GM12875 (cell line): ENCODE measurements around the gene SLX1B.
"Not testable (repeated sequence)": the region's sequence is repeated elsewhere in the genome, so short reads cannot be mapped to it uniquely, and the experiment has no call there.

ENCODE experiments used
- H3K4me3 ChIP-seq: one replicate; pipeline ENCODE4 v1.5.1; 2011; ENCODE audit warnings: low read depth, low read length, control low read depth

SLX1B gene

DNA sequence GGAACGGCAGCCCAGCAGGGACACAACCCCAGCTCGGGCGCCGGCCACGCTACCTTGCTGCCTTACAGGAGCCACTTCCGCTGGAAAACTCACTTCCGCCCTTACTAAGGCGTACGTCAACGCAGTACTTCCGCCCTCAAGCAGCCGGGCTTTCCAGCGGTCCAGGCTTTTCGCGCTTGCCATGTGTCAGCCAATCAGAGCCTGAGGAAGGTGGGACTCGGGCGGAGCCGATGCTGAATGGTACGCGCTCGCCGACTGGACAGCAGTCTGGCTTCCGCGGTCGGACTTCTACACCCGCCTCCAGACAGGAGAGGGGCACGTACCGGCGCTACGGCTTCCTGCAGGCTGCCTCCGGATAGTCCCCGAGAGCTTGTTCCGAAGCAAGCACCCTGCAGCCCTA, at the start of gene SLX1B, which contains the start of gene BOLA2:
Gene SLX1B (plus strand): TSS at position 265 of the 400 bp plus-strand sequence.
Gene BOLA2 (minus strand): TSS at position 83 of the 400 bp plus-strand sequence. CDS start 98 bp downstream, outside the sequence.
- not testable (repeated sequence) for H3K4me3 ChIP-seq

DNA sequence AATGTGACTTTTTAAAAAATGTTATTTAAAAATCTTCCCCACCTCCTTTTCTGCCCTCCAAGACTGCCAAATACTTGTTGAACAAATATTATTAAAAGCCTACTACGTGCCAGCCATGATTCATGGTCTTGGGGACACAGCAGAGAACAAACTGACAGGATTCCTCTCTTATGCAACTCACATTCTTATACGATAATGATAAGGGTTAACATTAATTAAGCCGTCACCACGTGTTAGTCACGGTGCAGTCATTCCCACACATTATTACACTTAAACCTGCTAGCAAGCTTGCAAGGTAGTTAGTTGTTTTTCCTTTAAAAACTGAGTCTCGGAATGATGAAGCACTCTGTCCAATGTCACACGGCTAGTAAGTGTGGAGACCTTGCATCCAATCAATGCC, 49.1 kb upstream of the SLX1B start:
- not testable (repeated sequence) for H3K4me3 ChIP-seq

DNA sequence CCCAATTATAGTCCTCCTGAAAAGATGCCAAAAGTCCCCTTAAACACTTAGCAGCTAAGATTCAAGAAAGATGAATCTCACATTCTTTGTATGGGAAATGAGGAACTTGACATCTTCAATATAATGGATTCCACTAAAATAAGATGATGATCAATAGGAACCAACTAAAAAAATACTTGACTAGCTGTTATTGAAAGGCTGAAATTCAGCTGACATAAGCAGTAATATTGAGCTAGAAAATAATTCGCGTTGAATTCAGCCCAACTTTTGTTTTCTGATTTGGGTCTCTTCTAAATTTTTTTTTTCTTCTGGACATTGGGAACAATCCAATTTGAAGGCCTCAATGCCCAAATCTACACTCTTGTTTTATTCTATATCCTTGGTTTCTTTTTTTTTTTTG, 30.7 kb upstream of the SLX1B start:
- not testable (repeated sequence) for H3K4me3 ChIP-seq

GRCh38 chr16:29425390-29425789, 28.9 kb upstream of the SLX1B start:
- not testable (repeated sequence) for H3K4me3 ChIP-seq

DNA sequence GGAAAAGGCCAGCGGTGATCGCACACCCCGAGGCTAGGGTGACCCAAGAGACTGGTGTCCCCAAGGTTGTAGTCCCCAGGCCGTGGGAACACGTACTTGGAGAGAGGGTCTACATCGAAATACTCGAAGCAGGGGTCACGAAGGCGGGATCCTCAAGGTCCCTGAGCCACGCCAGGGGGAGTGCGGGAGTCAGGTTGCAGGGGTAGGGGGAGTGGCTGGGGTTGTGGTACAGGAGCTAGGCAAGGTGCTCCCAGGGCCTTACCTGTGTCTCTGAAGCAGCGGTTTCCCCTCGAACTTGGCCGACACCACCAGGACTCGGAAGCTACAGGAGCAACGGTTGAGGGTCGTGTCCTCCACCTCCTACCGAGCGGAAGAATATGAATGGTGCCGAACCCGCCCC, 579 bp upstream of the SLX1B start:
- H3K4me3 ChIP-seq = not testable (repeated sequence)

DNA sequence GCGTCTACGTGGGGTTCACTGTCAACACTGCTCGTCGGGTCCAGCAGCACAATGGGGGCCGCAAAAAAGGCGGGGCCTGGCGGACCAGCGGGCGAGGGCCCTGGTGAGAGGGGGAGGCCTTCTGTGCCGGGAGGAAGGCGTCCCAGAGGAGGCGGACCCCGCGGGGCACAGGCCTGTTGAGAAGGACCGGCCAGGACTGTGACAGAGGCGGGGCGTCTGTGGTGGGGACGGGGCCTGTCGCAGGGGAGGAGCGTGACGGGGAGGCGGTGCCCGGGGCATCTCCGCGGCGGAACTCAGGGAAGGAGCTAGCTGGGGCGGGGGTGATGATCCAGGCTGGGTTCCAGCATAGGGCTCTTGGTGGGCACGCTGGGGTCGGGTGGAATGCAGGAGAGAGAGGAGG, 495 bp downstream of the SLX1B start:
- H3K4me3 ChIP-seq = not testable (repeated sequence)

- H3K4me3 ChIP-seq = not testable (repeated sequence)
These were observed 3.3 kb downstream of the SLX1B start for GRCh38 chr16:29457660-29458059.

GRCh38 chr16:29459706-29460646, 5.6 kb downstream of the SLX1B start, which contains the start of gene SULT1A4:
SULT1A4 (plus strand) TSS chr16:29459913; CDS start chr16:29461386, 1,473 bp downstream.
- not testable (repeated sequence) for H3K4me3 ChIP-seq

DNA sequence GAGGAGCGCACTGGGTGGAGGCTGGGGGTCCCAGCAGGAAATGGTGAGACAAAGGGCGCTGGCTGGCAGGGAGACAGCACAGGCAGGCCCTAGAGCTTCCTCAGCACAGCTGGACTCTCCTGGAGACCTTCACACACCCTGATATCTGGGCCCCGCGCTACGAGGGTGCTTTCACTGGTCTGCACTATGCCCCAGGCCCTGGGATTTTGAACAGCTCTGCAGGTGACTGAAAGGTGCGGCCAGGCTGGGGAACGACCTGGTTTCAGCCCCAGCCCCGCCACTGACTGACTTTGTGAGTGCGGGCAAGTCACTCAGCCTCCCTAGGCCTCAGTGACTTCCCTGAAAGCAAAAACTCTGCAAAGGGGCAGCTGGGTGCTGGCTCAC, 6.3 kb downstream of the SLX1B start:
- not testable (repeated sequence) for H3K4me3 ChIP-seq

DNA sequence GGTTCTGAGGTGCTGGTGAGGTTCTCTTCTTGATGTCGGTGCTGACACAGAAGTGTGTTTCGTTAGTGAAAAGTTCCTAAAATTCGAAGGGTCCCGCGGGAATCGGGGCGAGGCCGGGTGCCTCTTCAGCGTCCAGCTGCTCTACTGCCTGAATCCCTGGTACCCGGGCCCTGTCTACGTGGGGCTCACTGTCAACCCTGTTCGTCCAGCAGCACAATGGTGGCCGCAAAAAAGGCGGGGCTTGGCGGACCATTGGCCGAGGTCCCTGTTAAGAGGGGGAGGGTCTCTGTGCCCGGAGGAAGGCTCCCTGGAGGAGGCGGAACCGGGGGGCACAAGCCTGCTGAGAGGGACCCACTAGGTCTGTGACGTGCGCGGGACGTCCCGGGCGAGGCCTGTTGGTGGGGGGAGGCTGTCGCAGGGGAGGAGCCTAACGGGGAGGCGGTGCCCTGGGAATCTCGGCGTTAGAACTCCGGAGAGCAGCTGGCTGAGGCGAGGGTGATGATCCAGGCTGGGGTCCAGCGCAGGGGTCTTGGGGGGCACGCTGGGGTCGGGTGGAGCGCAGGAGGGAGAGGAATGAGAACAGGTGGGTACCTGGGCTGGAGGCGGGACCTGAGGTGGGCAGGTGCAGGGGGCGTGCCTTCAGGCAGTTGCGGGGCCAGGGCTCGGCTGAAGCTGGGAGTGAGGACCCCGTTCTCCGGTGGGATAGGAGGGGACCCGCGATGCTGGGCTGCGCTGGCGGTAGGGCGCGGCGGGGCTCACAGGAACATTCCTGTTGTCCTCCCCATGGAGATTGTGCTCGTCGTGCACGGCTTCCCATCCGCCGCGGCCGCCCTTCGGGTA, 11.9 kb downstream of the SLX1B start:
- not testable (repeated sequence) for H3K4me3 ChIP-seq

GRCh38 chr16:29466904-29467303, 12.6 kb downstream of the SLX1B start:
- H3K4me3 ChIP-seq = not testable (repeated sequence)

DNA sequence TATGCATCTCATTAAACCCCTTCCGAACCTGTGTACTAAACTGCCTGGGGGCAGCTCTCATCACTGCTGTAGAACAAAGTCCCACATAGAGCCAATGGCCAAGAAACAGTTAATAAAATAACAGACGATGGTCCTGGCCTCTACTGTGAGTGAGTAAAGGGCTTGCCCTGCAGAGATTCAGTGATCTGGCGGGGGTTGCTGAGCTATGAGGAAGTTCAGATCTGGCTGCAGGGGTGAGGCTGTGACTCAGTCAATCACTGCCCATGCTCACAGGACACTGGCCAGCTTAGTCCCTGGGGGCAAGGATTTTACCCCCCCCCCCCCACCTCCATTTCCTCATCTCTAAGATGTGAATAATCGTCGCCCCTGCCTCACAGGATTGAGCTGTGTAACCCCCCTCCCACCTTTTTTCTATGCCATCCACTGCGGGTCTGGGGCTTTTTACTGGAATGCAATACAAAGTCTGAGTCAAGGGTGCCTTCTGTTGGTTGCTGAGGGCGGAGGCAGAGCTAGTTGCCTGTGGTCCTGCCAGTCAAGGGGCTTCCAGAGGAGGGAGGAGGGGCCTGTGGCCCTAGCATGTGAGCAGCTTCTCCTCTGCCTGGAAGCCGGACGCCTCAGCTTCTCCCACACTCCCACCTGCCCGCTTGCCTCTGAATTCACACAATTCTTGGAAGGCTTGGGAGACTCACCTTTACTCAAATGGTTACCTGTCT, 13.5 kb downstream of the SLX1B start:
- H3K4me3 ChIP-seq = not testable (repeated sequence)

DNA sequence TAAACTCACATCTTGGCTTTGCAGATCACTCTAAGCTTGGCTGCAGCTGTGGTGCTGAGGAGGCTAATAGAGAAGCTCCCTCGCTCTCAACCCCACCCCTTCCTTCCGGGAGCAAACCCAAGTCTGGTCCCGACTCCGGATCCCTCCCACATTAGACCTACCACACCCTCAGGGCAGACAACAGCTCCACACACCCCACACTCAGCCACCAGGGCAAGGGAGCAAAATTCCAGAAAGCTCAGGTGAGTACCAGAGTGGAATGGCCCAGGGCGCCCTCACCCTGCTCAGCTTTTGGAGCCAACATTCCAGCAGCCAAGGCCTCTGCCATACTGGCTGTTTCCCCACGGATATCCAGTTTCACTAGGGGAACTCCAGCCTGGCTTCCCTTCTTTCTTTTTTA, 15.3 kb downstream of the SLX1B start:
- not testable (repeated sequence) for H3K4me3 ChIP-seq

DNA sequence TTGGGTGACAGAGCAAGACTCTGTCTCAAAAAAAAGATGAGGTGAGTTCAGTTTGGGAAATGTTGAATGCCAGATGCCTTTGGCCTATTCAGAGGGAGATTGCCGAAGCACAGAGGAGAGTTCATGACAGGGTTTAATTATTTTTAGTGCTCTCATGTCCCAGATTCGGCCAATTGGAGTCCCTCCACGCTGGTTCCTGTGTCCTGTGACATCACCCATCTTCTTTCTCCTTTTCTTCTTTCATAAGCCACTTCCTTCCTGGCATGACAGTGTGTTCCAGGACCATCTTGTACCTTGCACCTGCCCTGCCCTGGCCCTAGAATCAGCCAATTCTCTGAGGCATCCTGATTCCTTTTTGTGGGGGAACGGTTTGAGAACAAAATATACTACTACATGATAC, 17.7 kb downstream of the SLX1B start:
- H3K4me3 ChIP-seq = not testable (repeated sequence)

- H3K4me3 ChIP-seq = not testable (repeated sequence)
These were observed 27.9 kb downstream of the SLX1B start for GRCh38 chr16:29482276-29482675.

- not testable (repeated sequence) for H3K4me3 ChIP-seq
These were observed 52.0 kb downstream of the SLX1B start, which contains the start of gene NPIPB12 for GRCh38 chr16:29506308-29506707. NPIPB12 (minus strand) TSS chr16:29506408.
